Testis (tissue), 2 donors: ENCODE data around the gene SEC22B.
"Not testable (repeated sequence)": the region's sequence is repeated elsewhere in the genome, so short reads cannot be mapped to it uniquely, and the experiment has no call there.

Experiments
- POLR2A ChIP-seq: fragments of 450-650 bp; IDR thresholded peaks from one replicate; pipeline ENCODE4 v1.6.1; 2017; ENCODE audit warnings: antibody characterized with exemption, mild to moderate bottlenecking, moderate library complexity
- TF ChIP-seq, protein P1 (sequence below), 3 experiments: fragments of 450-650 bp in 2 of 3; fragments of 200-600 bp in 1 of 3; sonication (generic) in 1 of 3; IDR thresholded peaks; one replicate each; pipeline ENCODE4 v1.5.1; 2016 to 2019; ENCODE audit warnings: antibody characterized with exemption in 3 of 3, mild to moderate bottlenecking in 2 of 3, moderate library complexity in 1 of 3

DNA sequence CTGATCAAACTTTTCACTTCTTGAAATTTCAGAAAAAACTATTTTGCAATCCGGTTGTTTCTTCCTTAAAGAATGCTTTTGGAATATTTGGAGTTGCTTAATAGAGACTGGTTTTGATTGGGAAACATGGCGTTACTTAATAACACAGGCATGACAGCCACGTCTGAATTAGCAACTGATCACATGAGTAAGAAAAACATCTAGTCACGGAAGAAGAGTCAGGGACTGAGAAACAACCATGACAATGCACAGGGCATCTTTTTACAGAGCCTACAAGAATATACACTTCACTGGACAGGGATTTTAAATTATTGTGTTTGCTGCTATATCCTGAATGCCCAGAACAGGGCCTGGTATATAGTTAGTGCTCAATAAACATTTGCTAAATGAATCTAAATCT is 18.2 kb downstream of the SEC22B start:
- TF ChIP-seq, protein P1, sequence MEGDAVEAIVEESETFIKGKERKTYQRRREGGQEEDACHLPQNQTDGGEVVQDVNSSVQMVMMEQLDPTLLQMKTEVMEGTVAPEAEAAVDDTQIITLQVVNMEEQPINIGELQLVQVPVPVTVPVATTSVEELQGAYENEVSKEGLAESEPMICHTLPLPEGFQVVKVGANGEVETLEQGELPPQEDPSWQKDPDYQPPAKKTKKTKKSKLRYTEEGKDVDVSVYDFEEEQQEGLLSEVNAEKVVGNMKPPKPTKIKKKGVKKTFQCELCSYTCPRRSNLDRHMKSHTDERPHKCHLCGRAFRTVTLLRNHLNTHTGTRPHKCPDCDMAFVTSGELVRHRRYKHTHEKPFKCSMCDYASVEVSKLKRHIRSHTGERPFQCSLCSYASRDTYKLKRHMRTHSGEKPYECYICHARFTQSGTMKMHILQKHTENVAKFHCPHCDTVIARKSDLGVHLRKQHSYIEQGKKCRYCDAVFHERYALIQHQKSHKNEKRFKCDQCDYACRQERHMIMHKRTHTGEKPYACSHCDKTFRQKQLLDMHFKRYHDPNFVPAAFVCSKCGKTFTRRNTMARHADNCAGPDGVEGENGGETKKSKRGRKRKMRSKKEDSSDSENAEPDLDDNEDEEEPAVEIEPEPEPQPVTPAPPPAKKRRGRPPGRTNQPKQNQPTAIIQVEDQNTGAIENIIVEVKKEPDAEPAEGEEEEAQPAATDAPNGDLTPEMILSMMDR (IDR thresholded peaks at IDR 0.05): not testable (repeated sequence)
- not testable (repeated sequence) for TF ChIP-seq POLR2A
